CD14-positive monocyte (primary cell): Measurements from ENCODE around the gene DAB2IP. TPM values are rescaled to one million over a fixed set of nuclear protein-coding genes. Genes with fewer than 3 reads are reported as not detected.

Experiments used
- DNase-seq, 3 donors: peaks; one replicate each; pipeline ENCODE4 v3.0.0-alpha.2; 2011 to 2022
- H2AFZ ChIP-seq: 2 replicates; pipeline ENCODE4 v1.6.0; 2012; ENCODE audit warnings: mild to moderate bottlenecking, low read depth, low read length, inconsistent platforms; ENCODE audit not compliant: insufficient read depth, poor library complexity, severe bottlenecking
- H3K27ac ChIP-seq, 2 donors: 1 replicate in 1 of 2; 2 replicates in 1 of 2; pipeline ENCODE4 v1.5.1; 2012 to 2013; ENCODE audit warnings: low read length in 2 of 2, control low read depth in 1 of 2, inconsistent platforms in 1 of 2, low read depth in 1 of 2, mild to moderate bottlenecking in 1 of 2
- H3K27me3 ChIP-seq, 2 donors: one replicate each; pipeline versions ENCODE4 v1.6.0 to v1.6.1; 2011 to 2013; ENCODE audit warnings: low read length in 2 of 2; ENCODE audit not compliant: control insufficient read depth in 2 of 2, insufficient read depth in 2 of 2
- H3K36me3 ChIP-seq, 2 donors: replicated peaks in 1 of 2; 1 replicate in 1 of 2; 2 replicates in 1 of 2; pipeline versions ENCODE4 v1.5.1 to v1.6.1; 2012 to 2013; ENCODE audit warnings: low read length in 2 of 2, control low read depth in 1 of 2, inconsistent platforms in 1 of 2, mild to moderate bottlenecking in 1 of 2; ENCODE audit not compliant: insufficient read depth in 2 of 2, control insufficient read depth in 1 of 2
- H3K4me1 ChIP-seq, 2 donors: 1 replicate in 1 of 2; 2 replicates in 1 of 2; pipeline versions ENCODE4 v1.5.1 to v1.6.1; 2012 to 2013; ENCODE audit warnings: low read length in 2 of 2, control low read depth in 1 of 2, inconsistent platforms in 1 of 2, mild to moderate bottlenecking in 1 of 2, moderate library complexity in 1 of 2; ENCODE audit not compliant: insufficient read depth in 2 of 2, control insufficient read depth in 1 of 2
- H3K4me2 ChIP-seq: replicated peaks from 2 replicates; pipeline ENCODE3; 2012; ENCODE audit warnings: low read length, moderate library complexity, mild to moderate bottlenecking; ENCODE audit not compliant: poor library complexity, severe bottlenecking; ENCODE audit errors: extremely low read depth
- H3K4me3 ChIP-seq, 3 experiments: fragments of 200-600 bp in 1 of 3; sonication (generic) in 1 of 3; replicated peaks in 1 of 3; 1 replicate in 2 of 3; 2 replicates in 1 of 3; pipeline ENCODE4 v1.5.1; 2011 to 2013; ENCODE audit warnings: low read length in 3 of 3, mild to moderate bottlenecking in 3 of 3, control low read depth in 2 of 3, low read depth in 2 of 3, inconsistent platforms in 1 of 3, moderate library complexity in 1 of 3
- H3K79me2 ChIP-seq: 2 replicates; pipeline ENCODE4 v1.6.0; 2012; ENCODE audit warnings: mild to moderate bottlenecking, control low read depth, inconsistent platforms, low read length, moderate library complexity; ENCODE audit not compliant: insufficient read depth
- H3K9ac ChIP-seq: 2 replicates; pipeline ENCODE4 v1.6.0; 2017; ENCODE audit warnings: low read length, mild to moderate bottlenecking; ENCODE audit not compliant: insufficient read depth, poor library complexity, severe bottlenecking
- H3K9me3 ChIP-seq, 2 donors: replicated peaks in 1 of 2; 1 replicate in 1 of 2; 2 replicates in 1 of 2; pipeline versions ENCODE4 v1.5.1 to v1.6.1; 2012 to 2013; ENCODE audit warnings: low read length in 2 of 2, control low read depth in 1 of 2; ENCODE audit not compliant: control insufficient read depth in 1 of 2, insufficient read depth in 1 of 2
- H4K20me1 ChIP-seq: 2 replicates; pipeline ENCODE4 v1.6.0; 2012; ENCODE audit warnings: mild to moderate bottlenecking, low read length, control low read depth, moderate library complexity; ENCODE audit not compliant: insufficient read depth
- H3K27ac Mint-ChIP-seq, 7 donors: one replicate each; pipeline ENCODE4 v1.8.0; 2020; ENCODE audit warnings: mild to moderate bottlenecking in 7 of 7, mixed read lengths in 7 of 7, moderate library complexity in 6 of 7, inconsistent platforms in 2 of 7
- H3K27me3 Mint-ChIP-seq, 3 donors: one replicate each; pipeline ENCODE4 v1.8.0; 2021 to 2022; ENCODE audit warnings: low read depth in 3 of 3, mild to moderate bottlenecking in 3 of 3, mixed read lengths in 3 of 3, moderate library complexity in 3 of 3, inconsistent platforms in 1 of 3
- H3K36me3 Mint-ChIP-seq, 2 donors: one replicate each; pipeline ENCODE4 v1.8.0; 2020; ENCODE audit warnings: mixed read lengths in 2 of 2, inconsistent platforms in 1 of 2, mild to moderate bottlenecking in 1 of 2
- H3K4me1 Mint-ChIP-seq: one replicate; pipeline ENCODE4 v1.8.0; 2020; ENCODE audit warnings: mild to moderate bottlenecking, mixed read lengths
- H3K4me3 Mint-ChIP-seq, 2 donors: one replicate each; pipeline ENCODE4 v1.8.0; 2020; ENCODE audit warnings: mild to moderate bottlenecking in 2 of 2, mixed read lengths in 2 of 2, moderate library complexity in 1 of 2
- H3K9me3 Mint-ChIP-seq, 7 donors: one replicate each; pipeline ENCODE4 v1.8.0; 2020 to 2022; ENCODE audit warnings: mixed read lengths in 7 of 7, mild to moderate bottlenecking in 6 of 7, moderate library complexity in 6 of 7, inconsistent platforms in 2 of 7
- CTCF ChIP-seq: fragments of 200-600 bp; IDR thresholded peaks from one replicate; pipeline ENCODE4 v1.8.0; 2022; ENCODE audit warnings: antibody characterized with exemption, mild to moderate bottlenecking
- WGBS: methylation state at CpG from one replicate; pipeline ENCODE4 v1.1.5; 2013; ENCODE audit warnings: missing lambda C conversion rate; ENCODE audit not compliant: insufficient coverage; 5-methylcytosine and 5-hydroxymethylcytosine counted together
- intact Hi-C, 2 donors: fragments of 100-400 bp; cut with micrococcal nuclease; formaldehyde crosslinking; loops; one replicate each; pipeline versions ENCODE4 v1.15.0 to v1.15.1; 2023
- polyA plus RNA-seq, 3 donors: library from polyadenylated mRNA; depleted of rRNA in 1 of 3; unstranded in 2 of 3; stranded (reverse) in 1 of 3; fragments of 300-500 nt in 2 of 3; fragments of >200 nt in 1 of 3; fragmentation: Illumina TruSeq in 2 of 3; gene quantifications; 1 replicate in 2 of 3; 2 replicates in 1 of 3; pipeline ENCODE4 v1.2.3, GENCODE V29; 2012 to 2021

The DAB2IP gene
- polyA plus RNA-seq, 3 donors, result 0.13 TPM; not detected in 2

GRCh38 chr9:121670431-121670830 lies 19.0 kb downstream of the DAB2IP start:
- no peak for TF ChIP-seq CTCF
- Mint-ChIP-seq H3K4me3 (no peak overlapping the region), H3K36me3 (no peaks in the 10 kb centered on the region), H3K27me3 (peaks cover 6 to 18% (median 7%) of the 10 kb centered on the region in 3 donors), H3K9me3 (no peaks in the 10 kb centered on the region), H3K27ac (no peak overlapping the region), H3K4me1 (no peaks in the 10 kb centered on the region)
- no peak for DNase-seq
- intact Hi-C loops, result no loop called here
- no peaks in the 10 kb centered on the region for H3K36me3 ChIP-seq
- 79% methylated on average over 5 of the region's 5 CpGs for WGBS
- H3K4me3 ChIP-seq, result no peak overlapping the region
- no peak overlapping the region for H3K9ac ChIP-seq
- H3K9me3 ChIP-seq, result no peaks in the 10 kb centered on the region
- no peak overlapping the region for H3K27ac ChIP-seq
- H3K4me1 ChIP-seq, result no peaks in the 10 kb centered on the region
- no peak overlapping the region for H3K4me2 ChIP-seq
- H2AFZ ChIP-seq, result no peak overlapping the region
- H3K27me3 ChIP-seq, result no peaks in the 10 kb centered on the region
- no peaks in the 10 kb centered on the region for H4K20me1 ChIP-seq
- no peaks in the 10 kb centered on the region for H3K79me2 ChIP-seq

- Histone ChIP-seq H3K9ac (no peak overlapping the region), H3K4me1 (no peaks in the 10 kb centered on the region), H2AFZ (no peak overlapping the region), H4K20me1 (no peaks in the 10 kb centered on the region), H3K36me3 (no peaks in the 10 kb centered on the region), H3K4me3 (no peak overlapping the region), H3K9me3 (no peaks in the 10 kb centered on the region), H3K79me2 (no peaks in the 10 kb centered on the region), H3K27ac (no peak overlapping the region), H3K4me2 (no peak overlapping the region), H3K27me3 (no peaks in the 10 kb centered on the region)
- H3K27me3 Mint-ChIP-seq, result peaks cover 8 to 15% (median 14%) of the 10 kb centered on the region in 3 donors
- H3K4me3 Mint-ChIP-seq, result no peak overlapping the region
- intact Hi-C loops, result no loop called here
- H3K9me3 Mint-ChIP-seq, result no peaks in the 10 kb centered on the region
- DNase-seq, result no peak
- TF ChIP-seq CTCF, result no peak
- 100% methylated on average over 1 of the region's 5 CpGs for WGBS
- H3K4me1 Mint-ChIP-seq, result no peaks in the 10 kb centered on the region
- no peak overlapping the region for H3K27ac Mint-ChIP-seq
- no peaks in the 10 kb centered on the region for H3K36me3 Mint-ChIP-seq
Measured at GRCh38 chr9:121671612-121672155, 20.2 kb downstream of the DAB2IP start.
